GM19193 (cell line): ENCODE results near the gene DIS3L2.

Experiments
- POLR2A ChIP-seq: IDR thresholded peaks from 4 replicates; pipeline ENCODE4 v1.6.1; 2011; ENCODE audit not compliant: insufficient read depth, insufficient read length; ENCODE audit errors: extremely low read depth

DIS3L2 gene

DNA sequence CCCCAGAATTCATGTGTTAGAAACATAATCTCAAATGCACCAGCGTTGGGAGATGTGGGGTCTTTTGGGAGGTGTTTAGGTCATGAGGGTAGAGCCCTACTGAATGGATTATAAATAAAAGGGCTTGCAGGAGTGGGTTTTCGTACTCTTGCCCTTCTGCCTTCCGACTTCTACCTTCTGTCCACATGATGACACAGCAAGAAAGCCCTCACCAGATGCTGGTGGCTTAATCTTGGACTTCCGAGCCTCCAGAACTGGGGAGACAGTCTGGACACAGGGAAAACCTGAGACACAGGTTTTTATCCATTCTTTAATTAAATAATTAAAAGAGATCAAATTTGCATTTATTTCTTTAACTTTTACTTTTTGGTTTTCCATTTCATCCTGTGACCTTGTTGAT, 87.8 kb downstream of the DIS3L2 start:
- TF ChIP-seq POLR2A = no peak

- no peak for TF ChIP-seq POLR2A
Measured at GRCh38 chr2:232052591-232052990, 91.1 kb downstream of the DIS3L2 start.

DNA sequence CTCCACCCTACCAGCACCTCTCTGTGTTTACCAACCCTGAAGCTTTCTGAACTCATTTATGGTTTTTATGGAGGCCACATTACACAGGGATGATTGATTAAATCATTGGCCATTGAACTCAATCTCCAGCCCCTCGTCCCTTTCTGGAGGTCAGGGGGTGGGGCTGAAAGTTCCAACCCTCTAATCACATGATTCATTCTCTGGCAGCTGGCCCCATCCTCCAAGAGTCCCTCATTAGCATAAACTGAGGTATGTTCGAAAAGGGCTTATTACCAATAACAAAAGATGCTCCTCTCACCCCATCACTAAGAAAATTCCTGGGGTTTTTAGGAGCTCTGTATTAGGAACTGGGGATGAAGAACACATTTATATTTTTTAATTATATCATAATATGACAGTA, 92.3 kb downstream of the DIS3L2 start:
- TF ChIP-seq POLR2A = no peak

DNA sequence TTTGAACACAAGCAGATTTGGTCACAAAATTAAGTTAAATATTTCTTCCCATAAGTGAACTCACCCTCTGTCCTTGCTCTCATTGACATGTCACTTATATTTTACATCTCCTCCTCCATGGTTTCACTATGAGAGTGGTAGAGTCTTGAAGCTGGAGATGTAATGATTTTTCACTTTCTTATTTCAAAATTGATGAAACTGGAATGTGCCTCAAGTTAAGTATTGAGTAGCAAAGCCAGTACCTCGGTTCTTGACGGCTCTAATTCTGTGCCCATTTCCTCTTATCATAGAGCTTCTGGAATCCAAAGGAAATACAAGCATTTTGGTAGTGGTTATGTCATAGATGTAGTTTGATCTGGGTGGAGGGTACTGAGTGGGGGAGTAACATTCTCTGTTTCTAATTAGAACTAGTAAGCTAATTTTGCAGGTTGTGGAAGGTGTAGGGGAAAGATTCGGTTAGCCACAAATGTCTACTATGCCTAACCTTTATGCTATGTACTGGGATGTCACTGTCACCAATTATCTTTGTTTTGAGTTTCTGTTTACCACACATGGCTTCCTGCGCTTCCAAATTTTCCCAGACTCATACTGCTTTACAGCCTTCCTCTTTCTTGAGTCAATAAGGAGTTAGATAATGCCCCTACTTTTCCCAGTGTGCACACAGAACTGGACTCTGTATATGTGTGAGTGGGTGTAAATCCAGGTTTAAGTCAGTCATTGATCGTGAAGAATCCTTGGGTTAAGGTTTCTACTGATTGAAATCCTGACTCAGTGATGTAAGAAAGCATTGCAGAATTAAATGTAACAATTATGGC, 96.8 kb downstream of the DIS3L2 start:
- no peak for TF ChIP-seq POLR2A

DNA sequence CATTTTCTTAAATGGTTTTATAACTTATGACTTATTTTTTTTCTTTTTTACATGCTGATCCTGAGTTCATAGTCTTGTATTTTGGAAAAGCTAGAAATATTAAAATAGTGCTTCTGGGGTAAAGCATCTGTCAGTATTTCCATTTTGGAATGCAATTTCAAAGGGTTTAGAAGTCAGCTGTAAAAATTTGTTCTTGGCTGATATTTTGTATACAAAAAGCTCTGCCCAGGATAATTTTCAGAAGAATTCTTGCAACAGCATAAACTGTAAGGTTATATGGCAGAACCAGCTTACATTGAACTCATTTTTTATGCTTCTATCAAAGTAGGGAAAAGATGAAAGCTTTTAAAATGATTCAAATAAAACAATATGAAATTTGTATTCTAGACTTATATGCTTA, 97.4 kb downstream of the DIS3L2 start:
- TF ChIP-seq POLR2A = no peak

GRCh38 chr2:232061265-232061664, 99.8 kb downstream of the DIS3L2 start:
- no peak for TF ChIP-seq POLR2A

GRCh38 chr2:232073026-232073425, 111.5 kb downstream of the DIS3L2 start:
- TF ChIP-seq POLR2A = no peak

DNA sequence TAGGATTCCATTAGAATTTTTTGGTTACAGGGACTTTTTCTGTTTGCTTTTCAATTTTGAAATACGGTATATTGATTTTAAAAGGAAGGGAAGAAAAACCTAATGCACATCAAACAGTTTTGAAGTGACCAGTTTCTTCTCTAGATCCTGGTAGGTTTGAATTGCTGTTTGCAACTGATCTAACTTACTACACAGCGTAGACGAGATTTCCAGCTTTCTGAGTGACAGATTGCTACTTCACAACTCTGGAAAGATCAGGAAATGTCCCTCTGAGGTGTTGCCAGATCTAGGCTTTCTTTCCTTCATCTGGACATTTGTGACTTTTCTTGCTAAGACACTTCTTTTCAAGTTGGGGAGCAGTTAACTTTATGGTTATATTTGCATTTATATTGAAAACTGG, 112.2 kb downstream of the DIS3L2 start:
- TF ChIP-seq POLR2A = no peak

- no peak for TF ChIP-seq POLR2A
Measured at GRCh38 chr2:232075080-232075479, 113.6 kb downstream of the DIS3L2 start.

DNA sequence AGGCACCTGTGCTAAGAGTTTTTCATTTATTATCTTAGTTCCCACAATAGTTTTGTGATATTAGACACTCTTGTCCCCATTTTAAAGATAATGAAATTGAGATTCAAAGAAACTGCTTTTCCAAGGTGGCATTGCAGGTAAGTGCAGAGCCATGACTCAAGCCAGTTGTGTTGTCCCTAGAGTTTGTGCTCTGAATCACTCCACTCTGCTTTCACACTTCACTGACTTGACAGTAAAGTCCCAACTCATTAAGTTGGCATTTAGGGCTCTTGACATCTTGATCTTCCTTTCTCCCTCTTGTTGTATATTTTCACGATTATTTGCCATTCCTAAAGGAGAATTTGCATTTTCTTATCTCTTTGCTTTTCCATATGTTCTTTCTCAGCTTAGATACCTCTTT, 114.3 kb downstream of the DIS3L2 start:
- TF ChIP-seq POLR2A = no peak

GRCh38 chr2:232076272-232076671, 114.8 kb downstream of the DIS3L2 start:
- TF ChIP-seq POLR2A = no peak

- no peak for TF ChIP-seq POLR2A
Measured at GRCh38 chr2:232076736-232077135, 115.2 kb downstream of the DIS3L2 start.

- TF ChIP-seq POLR2A = no peak
Measured at GRCh38 chr2:232085164-232085563, 123.7 kb downstream of the DIS3L2 start.

- no peak for TF ChIP-seq POLR2A
Measured at GRCh38 chr2:232085826-232086425, 124.4 kb downstream of the DIS3L2 start.

DNA sequence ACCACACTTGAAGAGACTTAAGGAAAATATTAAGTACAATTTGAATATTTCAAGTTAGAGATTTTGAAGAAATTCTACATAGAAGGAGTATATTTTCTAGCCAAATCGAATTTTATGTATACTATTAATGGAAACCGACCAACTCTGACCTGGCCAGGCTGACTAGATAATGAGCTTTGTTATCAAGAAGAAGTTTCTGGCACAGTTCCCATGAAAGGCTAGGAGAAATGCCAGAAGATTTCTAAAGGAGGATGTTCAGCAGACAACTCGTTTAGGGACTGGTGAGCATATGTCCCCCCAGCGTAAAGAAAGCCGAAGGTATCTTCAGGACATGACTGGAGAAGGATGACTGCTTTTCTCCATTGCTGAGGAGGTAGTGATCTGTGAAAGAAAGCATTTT, 127.3 kb downstream of the DIS3L2 start:
- no peak for TF ChIP-seq POLR2A

GRCh38 chr2:232094201-232094600, 132.7 kb downstream of the DIS3L2 start:
- no peak for TF ChIP-seq POLR2A

GRCh38 chr2:232094883-232095282, 133.4 kb downstream of the DIS3L2 start:
- no peak for TF ChIP-seq POLR2A

DNA sequence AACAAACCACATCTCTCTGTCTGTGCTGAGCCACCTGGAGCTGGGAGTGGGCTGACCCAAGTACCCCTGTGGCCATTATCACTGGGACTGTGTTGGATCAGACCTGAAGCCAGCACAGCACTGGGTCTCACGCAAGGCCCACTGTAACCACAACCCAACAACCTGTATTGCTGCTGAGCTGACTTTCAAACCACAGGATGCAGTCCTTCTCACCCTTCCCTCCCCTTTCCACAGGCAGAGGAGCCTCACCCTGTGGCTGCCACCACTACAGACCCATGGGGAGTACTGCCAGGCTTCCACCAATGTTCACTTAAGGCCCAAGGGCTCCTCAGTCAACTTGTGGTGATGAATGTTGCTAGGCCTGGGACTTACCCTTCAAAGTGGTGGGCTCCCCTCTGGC, 135.7 kb downstream of the DIS3L2 start:
- no peak for TF ChIP-seq POLR2A

DNA sequence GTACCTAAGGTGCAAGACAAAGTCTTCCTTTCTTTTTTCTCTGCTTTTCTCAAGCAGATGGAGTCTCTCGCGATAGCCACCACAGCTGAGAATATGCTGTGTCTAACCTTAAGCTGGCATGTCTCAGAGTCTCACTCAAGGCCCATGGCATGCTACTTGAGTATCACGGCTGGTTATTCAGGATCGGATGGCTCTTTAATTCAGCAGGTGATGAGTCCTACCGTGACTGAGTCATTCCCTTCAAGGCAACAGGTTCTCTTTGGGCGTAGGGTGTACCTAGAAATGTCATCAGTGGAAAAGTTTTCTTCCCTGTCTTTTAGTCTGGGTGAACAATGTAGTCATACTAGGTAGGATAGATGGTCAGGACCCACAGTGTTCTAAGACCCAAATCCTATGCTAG, 136.2 kb downstream of the DIS3L2 start:
- no peak for TF ChIP-seq POLR2A
